GM19467 (cell line): ENCODE measurements around the gene DUT.

Source experiments
- ATAC-seq: cut with Tn5 transposase; IDR thresholded peaks from one replicate; pipeline ENCODE4 v1.9.1; 2021; ENCODE audit warnings: mild to moderate bottlenecking, moderate library complexity; ENCODE audit not compliant: unreplicated experiment

Gene DUT

GRCh38 chr15:48367483-48367882 lies 36.3 kb downstream of the DUT start:
- ATAC-seq = no peak

DNA sequence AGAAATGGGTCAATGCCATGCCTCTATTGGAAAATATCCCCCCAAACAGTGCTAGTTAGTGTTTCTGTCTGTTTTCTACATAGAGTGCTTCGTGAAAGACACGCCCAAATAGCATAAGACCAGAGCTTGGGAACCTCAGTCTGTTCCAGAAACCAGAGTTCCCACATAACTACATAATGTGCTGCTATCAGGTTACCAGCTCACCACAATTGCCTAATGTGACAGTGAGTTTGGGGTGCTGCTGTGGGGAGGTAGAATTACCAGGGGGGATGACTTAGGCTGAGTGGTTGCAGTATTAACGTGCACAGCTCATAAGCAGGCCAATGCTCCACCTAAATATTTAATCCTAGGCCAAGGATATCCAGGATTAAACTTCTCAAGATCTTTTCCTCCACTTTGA lies 39.2 kb downstream of the DUT start:
- no peak for ATAC-seq

GRCh38 chr15:48371550-48371949 lies 40.3 kb downstream of the DUT start:
- no peak for ATAC-seq

GRCh38 chr15:48371961-48372360 lies 40.7 kb downstream of the DUT start:
- no peak for ATAC-seq

GRCh38 chr15:48373821-48374451 lies 42.7 kb downstream of the DUT start:
- ATAC-seq = no peak

DNA sequence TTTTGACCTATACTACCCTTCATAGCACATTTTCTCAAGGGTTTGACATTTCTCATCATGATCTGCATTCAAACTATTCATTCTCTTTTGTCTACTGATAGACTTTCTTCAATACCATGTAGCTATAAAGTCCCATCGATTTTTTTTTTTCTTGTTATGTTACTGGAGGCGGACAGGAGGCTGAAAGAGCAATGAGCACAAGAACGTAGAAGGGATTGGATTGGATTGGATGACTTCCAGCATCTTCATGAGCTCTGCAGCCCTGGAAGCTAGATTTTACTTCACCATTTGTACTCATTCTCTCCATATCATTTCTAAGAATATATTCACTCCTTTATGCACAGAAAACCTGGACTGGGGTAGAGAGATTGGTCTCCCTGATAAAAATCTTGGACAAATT lies 43.2 kb downstream of the DUT start:
- no peak for ATAC-seq

DNA sequence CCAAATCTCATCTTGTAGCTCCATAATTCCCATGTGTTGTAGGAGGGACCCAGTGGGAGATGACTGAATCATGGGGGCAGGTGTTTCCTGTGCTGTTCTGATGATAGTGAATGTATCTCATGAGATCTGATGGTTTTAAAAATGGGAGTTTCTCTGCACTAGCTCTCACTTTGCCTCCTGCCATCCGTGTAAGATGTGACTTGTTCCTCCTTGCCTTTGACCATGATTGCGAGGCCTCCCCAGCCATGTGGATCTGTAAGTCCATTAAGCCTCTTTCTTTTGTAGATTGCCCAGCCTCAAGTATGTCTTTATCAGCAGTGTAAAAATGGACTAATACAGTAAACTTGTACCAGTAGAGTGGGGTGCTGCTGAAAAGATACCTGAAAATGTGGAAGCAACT lies 44.5 kb downstream of the DUT start:
- no peak for ATAC-seq

GRCh38 chr15:48380198-48380597 lies 49.0 kb downstream of the DUT start:
- no peak for ATAC-seq

DNA sequence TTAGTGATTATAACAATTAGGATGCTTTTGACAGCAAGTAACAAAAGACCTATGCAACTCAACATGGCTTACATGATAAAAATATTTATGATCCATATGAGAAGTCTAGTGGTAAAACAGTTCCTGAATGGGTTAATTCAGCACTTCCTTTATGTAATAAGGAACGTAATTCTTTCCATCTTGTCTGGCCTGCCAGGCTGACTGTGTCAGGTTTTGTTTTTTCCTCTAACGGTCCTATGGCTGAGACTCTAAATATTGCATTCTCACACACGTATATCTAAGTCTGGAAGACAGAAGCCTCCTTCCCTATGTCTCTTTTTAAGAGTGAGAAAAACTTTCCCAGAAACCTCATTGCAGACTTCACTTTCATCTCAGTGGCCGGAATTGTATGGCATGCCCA lies 50.6 kb downstream of the DUT start:
- ATAC-seq = no peak

GRCh38 chr15:48383031-48383430 lies 51.8 kb downstream of the DUT start:
- no peak for ATAC-seq

- no peak for ATAC-seq
Measured at GRCh38 chr15:48384616-48385015, 53.4 kb downstream of the DUT start.

DNA sequence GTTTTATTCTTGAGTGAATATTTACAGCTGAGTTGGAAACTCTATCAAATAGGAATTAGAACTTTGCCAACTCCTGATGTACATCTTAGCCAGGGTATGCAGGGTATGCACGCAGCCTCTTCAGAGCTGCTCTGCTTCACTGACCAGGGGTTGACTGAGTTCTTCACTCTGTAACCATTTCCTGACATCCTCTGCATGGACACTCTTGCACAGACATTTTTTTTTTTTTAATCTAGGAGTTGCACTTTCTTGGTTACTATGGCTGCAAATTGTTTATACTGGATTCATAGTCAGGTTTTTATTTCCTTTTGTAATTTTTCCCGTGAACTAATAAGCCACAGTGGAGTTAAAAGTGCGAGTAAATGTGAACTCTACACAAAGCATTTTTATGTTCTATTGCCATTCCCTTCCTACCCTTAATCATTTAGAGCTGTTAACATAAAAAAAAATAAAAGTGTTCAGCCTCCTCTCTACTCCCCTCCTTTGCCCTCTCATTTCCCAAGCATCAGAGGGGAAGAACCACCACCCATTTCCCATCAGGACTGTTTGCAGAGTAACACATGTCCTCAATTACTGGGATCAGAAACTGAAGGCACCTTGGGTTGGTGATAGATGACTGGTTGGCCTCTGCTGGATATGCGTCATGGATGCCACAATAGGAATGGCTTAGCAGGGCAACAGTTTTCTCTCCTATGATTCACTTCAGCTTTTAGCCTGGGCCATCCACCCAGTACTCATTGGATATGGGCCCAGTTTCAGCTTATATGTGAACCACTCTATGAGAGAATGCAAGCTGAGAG lies 54.0 kb downstream of the DUT start:
- ATAC-seq = no peak

GRCh38 chr15:48388016-48388851 lies 57.0 kb downstream of the DUT start:
- no peak for ATAC-seq

DNA sequence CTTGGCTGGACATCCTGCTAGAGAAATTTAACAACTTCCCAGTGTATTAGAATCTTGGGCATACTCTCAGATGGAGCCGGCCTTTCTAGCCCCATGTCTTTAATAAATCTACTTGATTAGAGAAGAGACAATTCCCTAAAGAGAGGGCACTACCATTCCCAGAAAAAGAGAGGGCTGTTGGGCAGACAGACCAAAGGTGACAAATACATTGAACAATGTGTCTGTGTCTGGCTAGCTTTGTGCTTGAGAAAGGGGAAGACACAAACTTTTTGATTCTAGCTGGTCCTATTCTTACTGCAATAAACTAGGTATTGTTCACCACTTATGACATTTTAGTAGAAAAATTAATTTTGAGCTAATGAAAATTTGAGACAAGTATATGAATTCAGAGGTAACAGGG lies 57.7 kb downstream of the DUT start:
- ATAC-seq = no peak

- no peak for ATAC-seq
Measured at GRCh38 chr15:48389691-48390143, 58.5 kb downstream of the DUT start.

- ATAC-seq = no peak
Measured at GRCh38 chr15:48391950-48392349, 60.7 kb downstream of the DUT start.

DNA sequence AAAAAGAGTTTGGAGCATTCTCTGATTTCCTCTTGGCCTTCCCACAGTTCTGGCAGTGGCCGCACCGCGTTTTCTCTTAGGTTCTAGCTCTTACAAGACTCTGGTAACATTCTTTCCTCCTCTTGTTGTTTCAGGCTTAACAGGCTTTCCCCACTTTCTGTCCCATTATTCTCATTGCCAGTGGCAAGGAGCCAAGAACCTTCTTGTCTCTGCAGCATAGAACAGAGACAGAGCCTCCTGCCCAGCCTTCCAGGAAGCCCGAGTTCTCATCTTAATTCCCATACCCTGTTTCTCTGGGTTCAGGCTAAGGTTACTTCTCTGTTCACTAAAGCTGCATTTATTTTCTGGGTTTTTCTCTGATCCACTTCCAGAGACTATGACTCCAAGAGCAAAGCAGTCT lies 61.1 kb downstream of the DUT start:
- no peak for ATAC-seq
